Globus pallidus (tissue), 1 donor: Measurements from ENCODE around the gene POU2AF1.
A peak's percentile ranks its signal among the peaks of the same experiment; 100 is the strongest.

Experiments
- DNase-seq: peaks from one replicate; pipeline ENCODE4 v3.0.0-alpha.2; 2015; ENCODE audit warnings: low spot score

The POU2AF1 gene

GRCh38 chr11:111378861-111379601 lies at the start of gene POU2AF1:
POU2AF1 (minus strand) TSS chr11:111379275; CDS start chr11:111379177, 98 bp downstream.
- DNase-seq = no peak

- no peak for DNase-seq
Observed at GRCh38 chr11:111428113-111428876, 49.2 kb upstream of the POU2AF1 start.

- DNase-seq = no peak
Observed at GRCh38 chr11:111427471-111427912, 48.4 kb upstream of the POU2AF1 start.

- DNase-seq = no peak
Observed at GRCh38 chr11:111426617-111427016, 47.5 kb upstream of the POU2AF1 start.

GRCh38 chr11:111423250-111423615 lies 44.2 kb upstream of the POU2AF1 start:
- DNase-seq = no peak

- no peak for DNase-seq
Observed at GRCh38 chr11:111422494-111423249, 43.6 kb upstream of the POU2AF1 start.

GRCh38 chr11:111421251-111421650 lies 42.2 kb upstream of the POU2AF1 start:
- DNase-seq = no peak

- DNase-seq = peak; percentile 73
Observed at GRCh38 chr11:111419641-111420327, 40.7 kb upstream of the POU2AF1 start.

GRCh38 chr11:111419181-111419580 lies 40.1 kb upstream of the POU2AF1 start:
- DNase-seq = no peak

- DNase-seq = no peak
Observed at GRCh38 chr11:111418436-111418787, 39.3 kb upstream of the POU2AF1 start.

GRCh38 chr11:111417766-111418435 lies 38.8 kb upstream of the POU2AF1 start:
- no peak for DNase-seq

- DNase-seq = no peak
Observed at GRCh38 chr11:111417011-111417765, 38.1 kb upstream of the POU2AF1 start.

- DNase-seq = no peak
Observed at GRCh38 chr11:111416231-111416960, 37.3 kb upstream of the POU2AF1 start.

GRCh38 chr11:111414936-111415335 lies 35.9 kb upstream of the POU2AF1 start:
- no peak for DNase-seq

- no peak for DNase-seq
Observed at GRCh38 chr11:111414267-111414931, 35.3 kb upstream of the POU2AF1 start.

- DNase-seq = no peak
Observed at GRCh38 chr11:111413849-111414248, 34.8 kb upstream of the POU2AF1 start.

- no peak for DNase-seq
Observed at GRCh38 chr11:111412293-111412692, 33.2 kb upstream of the POU2AF1 start.

GRCh38 chr11:111411456-111411855 lies 32.4 kb upstream of the POU2AF1 start:
- no peak for DNase-seq

- no peak for DNase-seq
Observed at GRCh38 chr11:111410951-111411350, 31.9 kb upstream of the POU2AF1 start.

GRCh38 chr11:111409915-111410314 lies 30.8 kb upstream of the POU2AF1 start:
- no peak for DNase-seq
